Mammary epithelial cell (primary cell): ENCODE data around the gene TP53BP2.

Source experiments
- EZH2 ChIP-seq: IDR thresholded peaks from 2 replicates; pipeline ENCODE4 v1.6.1; 2012; ENCODE audit warnings: low read length, inconsistent platforms, borderline replicate concordance
- TF ChIP-seq, protein P1 (sequence below), 2 donors: IDR thresholded peaks in 1 of 2; conservative IDR thresholded peaks in 1 of 2; 2 replicates each; pipeline ENCODE4 v1.5.1; 2011 to 2012; ENCODE audit warnings: inconsistent platforms in 2 of 2, low read length in 2 of 2, mild to moderate bottlenecking in 2 of 2, control low read depth in 1 of 2, low read depth in 1 of 2; ENCODE audit not compliant: insufficient read depth in 1 of 2; ENCODE audit errors: extremely low read depth in 1 of 2

DNA sequence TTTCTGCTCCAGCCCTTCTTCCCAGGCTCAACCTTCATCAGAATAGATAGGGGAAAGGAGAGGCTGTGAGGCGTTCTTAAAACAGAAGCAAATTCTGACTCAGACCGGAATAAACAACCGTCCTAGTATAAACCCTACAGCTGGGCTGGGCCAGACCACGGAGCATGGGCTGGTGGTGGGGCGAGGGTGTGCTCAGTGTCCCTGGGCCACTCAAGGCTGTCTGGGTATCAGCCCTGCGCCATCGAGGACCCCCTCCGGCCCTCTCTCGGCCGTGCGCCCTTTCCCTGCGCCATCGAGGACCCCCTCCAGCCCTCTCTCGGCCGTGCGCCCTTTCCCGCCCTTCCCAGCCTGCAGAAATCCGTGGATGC, 97.4 kb downstream of the TP53BP2 start:
- TF ChIP-seq, protein P1, sequence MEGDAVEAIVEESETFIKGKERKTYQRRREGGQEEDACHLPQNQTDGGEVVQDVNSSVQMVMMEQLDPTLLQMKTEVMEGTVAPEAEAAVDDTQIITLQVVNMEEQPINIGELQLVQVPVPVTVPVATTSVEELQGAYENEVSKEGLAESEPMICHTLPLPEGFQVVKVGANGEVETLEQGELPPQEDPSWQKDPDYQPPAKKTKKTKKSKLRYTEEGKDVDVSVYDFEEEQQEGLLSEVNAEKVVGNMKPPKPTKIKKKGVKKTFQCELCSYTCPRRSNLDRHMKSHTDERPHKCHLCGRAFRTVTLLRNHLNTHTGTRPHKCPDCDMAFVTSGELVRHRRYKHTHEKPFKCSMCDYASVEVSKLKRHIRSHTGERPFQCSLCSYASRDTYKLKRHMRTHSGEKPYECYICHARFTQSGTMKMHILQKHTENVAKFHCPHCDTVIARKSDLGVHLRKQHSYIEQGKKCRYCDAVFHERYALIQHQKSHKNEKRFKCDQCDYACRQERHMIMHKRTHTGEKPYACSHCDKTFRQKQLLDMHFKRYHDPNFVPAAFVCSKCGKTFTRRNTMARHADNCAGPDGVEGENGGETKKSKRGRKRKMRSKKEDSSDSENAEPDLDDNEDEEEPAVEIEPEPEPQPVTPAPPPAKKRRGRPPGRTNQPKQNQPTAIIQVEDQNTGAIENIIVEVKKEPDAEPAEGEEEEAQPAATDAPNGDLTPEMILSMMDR (conservative IDR thresholded peaks at IDR 0.05 in 1 of 2, IDR thresholded peaks at IDR 0.05 in 1 of 2; ENCODE audit: extremely low read depth in 1 of 2, insufficient read depth in 1 of 2, low read depth in 1 of 2, low read length in 2 of 2), result no peak
- no peak for TF ChIP-seq EZH2
